GM12875 (cell line): Measurements from ENCODE around the gene ZYG11A.
"Not testable (repeated sequence)": the region's sequence is repeated elsewhere in the genome, so short reads cannot be mapped to it uniquely, and the experiment has no call there.

ENCODE experiments used
- H3K4me3 ChIP-seq: one replicate; pipeline ENCODE4 v1.5.1; 2011; ENCODE audit warnings: low read depth, low read length, control low read depth
- TF ChIP-seq, protein P1 (sequence below): IDR thresholded peaks from 2 replicates; pipeline ENCODE4 v1.5.1; 2011; ENCODE audit warnings: low read depth, mild to moderate bottlenecking, control low read depth, inconsistent platforms, low read length, moderate library complexity, borderline replicate concordance; ENCODE audit not compliant: insufficient read depth

Gene ZYG11A

DNA sequence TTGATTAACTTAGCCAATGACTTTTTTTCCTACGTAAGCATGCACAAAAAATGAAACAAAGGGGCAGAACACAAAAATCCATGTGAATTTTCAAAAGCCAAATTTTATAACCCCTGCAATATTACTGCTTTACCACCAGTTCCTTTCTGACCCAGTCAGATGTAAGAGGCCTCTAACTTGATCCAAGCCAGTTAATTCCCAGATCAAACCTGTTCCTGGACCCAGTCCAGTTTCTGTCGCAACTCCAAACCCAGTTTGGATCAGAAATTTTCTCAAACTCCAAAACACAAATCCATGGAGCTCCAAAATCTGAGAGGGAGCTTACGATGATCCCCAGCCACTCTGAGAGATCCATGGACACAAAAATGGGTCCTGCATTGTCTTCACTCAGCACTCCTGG is 7.8 kb upstream of the ZYG11A start:
- TF ChIP-seq, protein P1, sequence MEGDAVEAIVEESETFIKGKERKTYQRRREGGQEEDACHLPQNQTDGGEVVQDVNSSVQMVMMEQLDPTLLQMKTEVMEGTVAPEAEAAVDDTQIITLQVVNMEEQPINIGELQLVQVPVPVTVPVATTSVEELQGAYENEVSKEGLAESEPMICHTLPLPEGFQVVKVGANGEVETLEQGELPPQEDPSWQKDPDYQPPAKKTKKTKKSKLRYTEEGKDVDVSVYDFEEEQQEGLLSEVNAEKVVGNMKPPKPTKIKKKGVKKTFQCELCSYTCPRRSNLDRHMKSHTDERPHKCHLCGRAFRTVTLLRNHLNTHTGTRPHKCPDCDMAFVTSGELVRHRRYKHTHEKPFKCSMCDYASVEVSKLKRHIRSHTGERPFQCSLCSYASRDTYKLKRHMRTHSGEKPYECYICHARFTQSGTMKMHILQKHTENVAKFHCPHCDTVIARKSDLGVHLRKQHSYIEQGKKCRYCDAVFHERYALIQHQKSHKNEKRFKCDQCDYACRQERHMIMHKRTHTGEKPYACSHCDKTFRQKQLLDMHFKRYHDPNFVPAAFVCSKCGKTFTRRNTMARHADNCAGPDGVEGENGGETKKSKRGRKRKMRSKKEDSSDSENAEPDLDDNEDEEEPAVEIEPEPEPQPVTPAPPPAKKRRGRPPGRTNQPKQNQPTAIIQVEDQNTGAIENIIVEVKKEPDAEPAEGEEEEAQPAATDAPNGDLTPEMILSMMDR: no peak
- H3K4me3 ChIP-seq: no peak overlapping the region

DNA sequence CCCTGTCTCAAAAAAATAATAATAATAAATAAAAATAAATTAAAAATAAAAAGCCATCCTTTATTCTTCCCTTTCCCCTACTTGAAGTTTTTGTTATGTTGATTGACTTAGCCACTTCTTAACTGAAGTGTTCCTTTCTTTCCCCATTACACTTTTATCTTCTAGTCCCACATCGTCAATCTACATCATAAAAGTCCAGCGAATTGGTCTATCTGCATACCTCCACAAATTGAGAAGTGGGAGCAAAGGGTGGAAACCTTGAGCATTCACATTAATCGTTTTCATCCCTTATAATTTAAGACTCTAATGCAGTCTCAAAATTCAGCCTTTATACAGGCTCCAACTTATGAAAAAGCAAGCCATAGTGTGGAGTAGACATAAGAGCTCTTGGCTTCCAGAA is 6.5 kb upstream of the ZYG11A start:
- H3K4me3 ChIP-seq: no peak overlapping the region
- TF ChIP-seq, protein P1: no peak

DNA sequence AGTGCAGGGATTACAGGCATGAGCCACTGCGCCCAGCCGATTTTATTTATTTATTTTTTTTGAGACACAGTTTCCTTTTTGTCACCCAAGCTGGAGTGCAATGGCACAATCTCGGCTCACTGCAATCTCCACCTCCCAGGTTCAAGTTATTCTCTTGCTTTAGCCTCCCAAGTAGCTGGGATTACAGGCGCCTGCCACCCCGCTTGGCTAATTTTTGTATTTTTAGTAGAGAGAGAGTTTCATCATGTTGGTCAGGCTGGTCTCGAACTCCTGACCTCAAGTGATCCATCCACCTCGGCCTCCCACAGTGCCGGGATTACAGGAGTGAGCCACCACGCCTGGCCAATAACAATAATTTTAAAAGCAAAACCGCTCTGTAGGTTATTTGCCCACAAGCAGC is 3.4 kb upstream of the ZYG11A start:
- H3K4me3 ChIP-seq: not testable (repeated sequence)

DNA sequence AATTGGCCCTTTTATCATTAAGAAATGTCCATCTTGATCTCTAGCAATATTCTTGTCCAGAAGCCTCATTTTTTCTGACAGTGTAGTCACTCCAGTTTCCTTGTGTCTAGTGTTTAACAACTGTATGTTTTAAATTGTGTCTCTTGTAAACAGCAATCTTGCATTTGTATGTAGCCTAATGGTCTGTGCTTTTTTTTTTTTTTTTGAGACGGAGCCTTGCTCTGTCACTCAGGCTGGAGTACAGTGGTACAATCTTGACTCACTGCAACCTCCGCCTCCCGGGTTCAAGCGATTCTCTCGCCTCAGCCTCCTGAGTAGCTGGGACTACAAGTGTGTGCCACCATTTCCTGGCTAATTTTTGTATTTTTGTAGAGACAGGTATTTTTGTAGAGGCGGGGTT is 2.6 kb downstream of the ZYG11A start:
- H3K4me3 ChIP-seq: not testable (repeated sequence)

DNA sequence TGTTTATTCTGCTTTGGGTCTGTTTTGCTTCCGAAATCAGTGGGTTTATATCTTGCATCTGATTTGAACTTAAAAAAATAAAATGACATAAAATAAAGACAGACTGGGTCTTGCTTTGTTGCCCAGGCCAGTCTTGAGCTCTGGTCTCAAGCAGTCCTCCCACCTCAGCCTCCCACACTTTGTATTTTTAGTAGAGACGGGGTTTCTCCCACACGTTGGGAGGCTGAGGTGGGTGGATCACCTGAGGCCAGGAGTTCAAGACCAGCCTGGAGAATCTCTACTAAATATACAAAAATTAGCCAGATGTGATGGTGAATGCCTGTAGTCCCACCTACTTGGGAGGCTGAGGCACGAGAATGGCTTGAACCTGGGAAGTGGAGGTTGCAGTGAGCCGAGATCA is 5.9 kb downstream of the ZYG11A start:
- H3K4me3 ChIP-seq: no peak overlapping the region
- TF ChIP-seq, protein P1: no peak

DNA sequence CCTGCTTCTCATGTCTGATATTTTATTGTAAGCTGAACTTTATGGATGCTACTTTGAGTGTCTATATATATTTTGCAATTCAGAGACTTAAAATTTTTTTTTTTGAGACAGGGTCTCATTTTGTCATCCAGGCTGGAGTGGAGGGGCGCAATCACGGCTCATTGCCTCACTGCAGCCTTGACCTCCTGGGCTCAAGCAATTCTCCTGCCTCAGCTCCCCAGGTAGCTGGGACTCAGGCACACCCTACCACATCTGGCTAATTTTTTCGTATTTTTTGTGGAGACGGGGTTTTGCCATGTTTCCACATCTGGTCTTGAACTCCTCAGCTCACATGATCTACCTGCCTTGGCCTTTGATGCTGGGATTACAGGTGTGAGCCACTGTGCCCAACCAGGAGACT is 8.4 kb downstream of the ZYG11A start:
- H3K4me3 ChIP-seq: no peak overlapping the region
- TF ChIP-seq, protein P1: no peak

DNA sequence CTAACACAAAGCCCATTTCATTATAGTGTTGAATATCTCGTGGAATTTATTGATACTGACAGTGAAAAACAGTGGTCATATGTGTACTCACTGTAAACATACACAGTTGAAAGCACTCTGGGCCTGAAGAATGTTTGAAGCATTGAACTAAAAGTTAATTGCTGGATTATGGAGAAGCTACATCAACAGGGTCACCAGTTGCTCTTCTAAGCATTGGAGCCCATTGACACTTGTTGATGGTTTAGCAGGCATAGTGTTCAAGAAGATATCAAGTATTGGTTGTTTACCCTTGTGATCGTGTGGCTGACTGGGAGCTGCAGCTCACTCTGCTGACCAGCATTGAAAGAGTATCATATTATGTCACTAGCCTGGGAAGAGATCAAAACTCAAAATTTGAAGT is 10.3 kb downstream of the ZYG11A start:
- H3K4me3 ChIP-seq: no peak overlapping the region
- TF ChIP-seq, protein P1: no peak

DNA sequence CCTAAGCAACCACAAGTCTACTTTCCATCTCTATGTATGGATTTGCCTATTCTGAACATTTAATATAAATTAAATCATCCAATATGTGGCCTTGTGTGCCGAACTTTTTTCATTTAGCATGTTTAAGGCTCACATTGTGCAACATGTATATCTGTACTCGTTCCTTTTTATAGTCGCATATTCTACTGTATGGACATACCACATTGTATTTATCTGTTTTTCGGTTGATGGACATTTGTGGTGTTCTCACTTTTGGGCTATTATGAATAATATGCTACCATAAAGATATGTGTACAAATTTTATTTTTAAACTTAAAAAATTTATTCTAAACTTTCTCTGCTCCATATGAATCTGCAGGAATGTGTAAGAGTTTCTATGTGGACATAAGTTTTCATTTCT is 13.0 kb downstream of the ZYG11A start:
- TF ChIP-seq, protein P1: no peak
- H3K4me3 ChIP-seq: no peak overlapping the region
